HL-60 (cell line): ENCODE data around the gene VEGFD.

Experiments used
- GABPA ChIP-seq: IDR thresholded peaks from 2 replicates; pipeline ENCODE4 v1.6.1; 2012; ENCODE audit warnings: low read depth
- POLR2AphosphoS5 ChIP-seq: IDR thresholded peaks from 2 replicates; pipeline ENCODE4 v1.6.1; 2012; ENCODE audit warnings: low read depth
- TF ChIP-seq, protein P1 (sequence below): IDR thresholded peaks from one replicate; pipeline ENCODE4 v1.5.1; 2011; ENCODE audit warnings: low read length, control low read depth, inconsistent platforms; ENCODE audit not compliant: insufficient read depth

DNA sequence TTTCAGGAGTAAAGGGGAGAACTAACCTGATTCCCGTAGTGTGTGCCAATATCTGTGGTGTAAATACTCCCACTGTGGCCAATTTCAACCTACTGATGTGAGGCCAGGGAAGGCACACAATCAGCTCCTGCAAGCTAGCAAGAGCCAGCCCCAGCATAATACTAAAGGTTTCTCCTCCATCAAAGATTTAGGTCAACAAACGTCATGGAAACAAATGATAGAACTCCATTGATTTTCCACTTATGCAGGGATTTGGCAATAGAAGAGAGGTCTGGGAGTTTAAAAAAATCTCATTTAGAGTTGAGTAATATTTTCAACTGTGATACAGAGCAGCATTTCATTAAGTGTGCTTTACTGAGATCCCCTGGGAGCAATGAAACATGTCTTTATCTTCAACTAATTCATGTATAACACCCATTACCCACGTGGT, 15.8 kb upstream of the VEGFD start:
- TF ChIP-seq, protein P1, sequence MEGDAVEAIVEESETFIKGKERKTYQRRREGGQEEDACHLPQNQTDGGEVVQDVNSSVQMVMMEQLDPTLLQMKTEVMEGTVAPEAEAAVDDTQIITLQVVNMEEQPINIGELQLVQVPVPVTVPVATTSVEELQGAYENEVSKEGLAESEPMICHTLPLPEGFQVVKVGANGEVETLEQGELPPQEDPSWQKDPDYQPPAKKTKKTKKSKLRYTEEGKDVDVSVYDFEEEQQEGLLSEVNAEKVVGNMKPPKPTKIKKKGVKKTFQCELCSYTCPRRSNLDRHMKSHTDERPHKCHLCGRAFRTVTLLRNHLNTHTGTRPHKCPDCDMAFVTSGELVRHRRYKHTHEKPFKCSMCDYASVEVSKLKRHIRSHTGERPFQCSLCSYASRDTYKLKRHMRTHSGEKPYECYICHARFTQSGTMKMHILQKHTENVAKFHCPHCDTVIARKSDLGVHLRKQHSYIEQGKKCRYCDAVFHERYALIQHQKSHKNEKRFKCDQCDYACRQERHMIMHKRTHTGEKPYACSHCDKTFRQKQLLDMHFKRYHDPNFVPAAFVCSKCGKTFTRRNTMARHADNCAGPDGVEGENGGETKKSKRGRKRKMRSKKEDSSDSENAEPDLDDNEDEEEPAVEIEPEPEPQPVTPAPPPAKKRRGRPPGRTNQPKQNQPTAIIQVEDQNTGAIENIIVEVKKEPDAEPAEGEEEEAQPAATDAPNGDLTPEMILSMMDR, result no peak
- TF ChIP-seq GABPA, result no peak
- TF ChIP-seq POLR2AphosphoS5, result no peak
